Ovary (tissue), 9 donors: ENCODE measurements around the gene CCDC57. TPM values are rescaled to one million over a fixed set of nuclear protein-coding genes. Genes with fewer than 3 reads are reported as not detected.

Experiments
- DNase-seq, 5 donors: peaks; one replicate each; pipeline ENCODE4 v3.0.0-alpha.2; 2019 to 2020
- H3K27ac ChIP-seq, 2 donors: fragments of 200-600 bp; one replicate each; pipeline versions ENCODE4 v1.5.1 to v1.8.0; 2019 to 2022
- H3K27me3 ChIP-seq: fragments of 200-600 bp; one replicate; pipeline ENCODE4 v1.8.0; 2022
- H3K36me3 ChIP-seq: fragments of 200-600 bp; sonication (generic); one replicate; pipeline ENCODE4 v1.5.1; 2019
- H3K4me1 ChIP-seq: one replicate; pipeline ENCODE4 v1.8.1; 2013; ENCODE audit warnings: mild to moderate bottlenecking, moderate library complexity; ENCODE audit not compliant: insufficient read depth
- H3K4me3 ChIP-seq: fragments of 200-600 bp; sonication (generic); one replicate; pipeline ENCODE4 v1.5.1; 2017
- H3K9me3 ChIP-seq, 2 donors: fragments of 200-600 bp in 1 of 2; sonication (generic) in 1 of 2; one replicate each; pipeline versions ENCODE4 v1.5.1 to v1.8.1; 2013 to 2019; ENCODE audit warnings: mild to moderate bottlenecking in 1 of 2, moderate library complexity in 1 of 2
- CTCF ChIP-seq, 3 donors: fragments of 450-650 bp in 2 of 3; fragments of 200-600 bp in 1 of 3; IDR thresholded peaks; one replicate each; pipeline versions ENCODE4 v1.5.1 to v1.8.0; 2016 to 2022; ENCODE audit warnings: antibody characterized with exemption in 3 of 3, mild to moderate bottlenecking in 1 of 3
- EP300 ChIP-seq: sonication (generic); formaldehyde crosslinking; IDR thresholded peaks from one replicate; pipeline ENCODE4 v1.6.1; 2017; ENCODE audit warnings: antibody characterized with exemption
- POLR2A ChIP-seq: fragments of 450-650 bp; IDR thresholded peaks from one replicate; pipeline ENCODE4 v1.6.1; 2017; ENCODE audit warnings: antibody characterized with exemption, mild to moderate bottlenecking, moderate library complexity
- WGBS, 3 donors: extraction: QIAGEN DNeasy Blood & Tissue Kit in 1 of 3; methylation state at CpG; one replicate each; pipeline versions ENCODE4 v1.1.5 to v1.1.7; 2013 to 2017; 5-methylcytosine and 5-hydroxymethylcytosine counted together
- intact Hi-C, 4 donors: fragments of 100-400 bp; cut with DNase I; formaldehyde crosslinking; loops; one replicate each; pipeline versions ENCODE4 v1.11.0 to v1.15.1; 2022 to 2023
- polyA plus RNA-seq, 2 donors: library from polyadenylated mRNA; stranded (reverse); fragments of 200-250 nt in 1 of 2; fragments of 350-450 nt in 1 of 2; fragmentation: Illumina TruSeq in 1 of 2; extraction: RNeasy Lipid Tissue Mini Kit (QIAGEN cat#74804) in 1 of 2; gene quantifications; one replicate each; pipeline ENCODE4 v1.2.3, GENCODE V29; 2013 to 2014
- total RNA-seq, 7 donors: library from RNA; depleted of rRNA in 2 of 7; stranded (reverse); fragments of >200 nt in 2 of 7; fragmentation: NEBNext Ultra II Directional in 3 of 7; extraction: Animal tissue kit (Norgen Biotek cat#: 25700) in 3 of 7; gene quantifications; one replicate each; pipeline versions ENCODE4 v1.1.0 to v1.2.4, GENCODE V29; 2016 to 2023
- donor health status: DM: no; HTN: no; CAD: no; lungs with moderate emphysema.
- donor health status: DM: no; HTN: no; CAD: no.
- donor health status: Bipolar disorder and iron deficiency.
- donor health status: DM: yes; HTN: yes; CAD: no.
- donor health status: DM: no; HTN: no; CAD: no.
- donor health status: DM: yes; HTN: yes; CAD: no.

CCDC57 gene
- total and polyA plus RNA-seq, 9 donors = 7.7 to 65.0 (median 40.3) TPM

- TF ChIP-seq CTCF (IDR thresholded peaks at IDR 0.05) = no peak
- no peak for TF ChIP-seq POLR2A
- TF ChIP-seq EP300 = no peak
- H3K27me3 ChIP-seq = no peaks in the 10 kb centered on the region
- DNase-seq = peak in 4 of 5 donors; percentile 57 to 78 (median 72)
- 28 to 32% (median 29%) methylated on average over 26 to 27 of the region's 27 CpGs for WGBS, 3 donors
- H3K4me1 ChIP-seq = peaks cover 61% of the 10 kb centered on the region
- no peaks in the 10 kb centered on the region for H3K36me3 ChIP-seq
- H3K9me3 ChIP-seq = no peaks in the 10 kb centered on the region
- no peak overlapping the region for H3K4me3 ChIP-seq
- intact Hi-C loops = loop anchor here in 2 of 4 donors (1.0 to 10.0 kb wide), 2 partner anchors 12 to 83 kb away; no protein-coding TSS in a partner anchor
- H3K27ac ChIP-seq = peak overlapping the region; percentile 65 to 67
Observed at GRCh38 chr17:82241183-82241925, 28.7 kb upstream of the CCDC57 start.

DNA sequence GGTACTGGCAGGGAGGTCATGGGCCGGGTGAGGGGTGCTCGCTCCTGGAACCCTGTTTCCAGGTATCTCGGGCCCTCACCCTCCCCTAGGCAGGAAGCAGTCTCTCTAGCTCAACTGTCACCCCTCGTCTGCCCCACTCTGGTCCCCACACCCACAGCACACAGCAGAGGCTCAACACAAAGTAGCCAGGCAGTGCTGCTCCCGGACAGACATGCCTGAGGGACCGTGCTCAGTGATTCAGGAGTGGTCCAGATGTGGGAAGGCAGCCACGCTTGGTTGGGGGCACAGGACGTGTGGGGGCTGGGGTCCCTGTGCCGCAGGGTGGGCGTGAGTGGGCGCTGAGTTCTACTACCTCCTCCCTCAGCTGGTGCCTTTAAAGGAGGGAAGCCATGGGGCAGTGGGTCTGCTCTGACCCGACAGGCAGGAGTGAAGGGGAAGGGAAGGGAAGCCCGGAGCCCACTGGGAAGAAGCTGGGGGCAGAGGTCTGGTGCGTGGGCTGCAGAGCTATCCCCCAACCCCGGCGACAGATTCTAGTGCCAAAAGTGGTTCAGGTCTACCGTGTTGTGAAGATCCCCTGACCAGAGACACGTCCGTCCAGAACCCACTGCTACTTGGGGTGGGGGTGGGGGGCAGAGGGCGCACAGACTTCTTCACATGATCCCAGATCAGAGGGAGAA, 28.0 kb upstream of the CCDC57 start:
- peaks cover 65% of the 10 kb centered on the region for H3K4me1 ChIP-seq
- DNase-seq = peak in 2 of 5 donors; percentile 40 to 53
- H3K36me3 ChIP-seq = no peaks in the 10 kb centered on the region
- 51 to 64% (median 56%) methylated on average over 18 to 20 of the region's 20 CpGs for WGBS, 3 donors
- no peaks in the 10 kb centered on the region for H3K27me3 ChIP-seq
- TF ChIP-seq CTCF (IDR thresholded peaks at IDR 0.05) = no peak
- TF ChIP-seq EP300 = no peak
- TF ChIP-seq POLR2A = no peak
- no peaks in the 10 kb centered on the region for H3K9me3 ChIP-seq
- peak overlapping the region; percentile 65 to 67 for H3K27ac ChIP-seq
- intact Hi-C loops = loop anchor here in 2 of 4 donors (1.0 to 10.0 kb wide), 2 partner anchors 13 to 84 kb away; no protein-coding TSS in a partner anchor
- no peak overlapping the region for H3K4me3 ChIP-seq

GRCh38 chr17:82239926-82240505, 27.4 kb upstream of the CCDC57 start:
- TF ChIP-seq CTCF (IDR thresholded peaks at IDR 0.05) = no peak
- TF ChIP-seq EP300 = no peak
- no peak for TF ChIP-seq POLR2A
- H3K9me3 ChIP-seq = no peaks in the 10 kb centered on the region
- H3K4me3 ChIP-seq = no peak overlapping the region
- 45 to 74% (median 71%) methylated on average over 21 to 22 of the region's 22 CpGs for whole genome bisulfite sequencing, 3 donors
- H3K36me3 ChIP-seq = no peaks in the 10 kb centered on the region
- intact Hi-C loops = loop anchor here in 3 of 4 donors (5.0 to 10.0 kb wide), 3 partner anchors 55 to 85 kb away; no protein-coding TSS in a partner anchor
- peak in 3 of 5 donors; percentile 19 to 60 (median 51) for DNase-seq
- no peaks in the 10 kb centered on the region for H3K27me3 ChIP-seq
- H3K4me1 ChIP-seq = peaks cover 65% of the 10 kb centered on the region
- H3K27ac ChIP-seq = peak overlapping the region; percentile 65 to 67

GRCh38 chr17:82239401-82239925, 26.8 kb upstream of the CCDC57 start:
- DNase-seq = peak in 2 of 5 donors; percentile 11 to 36
- peaks cover 66% of the 10 kb centered on the region for H3K4me1 ChIP-seq
- 70 to 79% (median 77%) methylated on average over 17 of the region's 17 CpGs for WGBS, 3 donors
- H3K36me3 ChIP-seq = no peaks in the 10 kb centered on the region
- peak overlapping the region in 1 of 2 donors; percentile 69 for H3K27ac ChIP-seq
- H3K4me3 ChIP-seq = no peak overlapping the region
- intact Hi-C loops = loop anchor here in 2 of 4 donors (5.0 to 10.0 kb wide), 2 partner anchors 55 to 83 kb away; no protein-coding TSS in a partner anchor
- TF ChIP-seq POLR2A (no peak), CTCF (IDR thresholded peaks at IDR 0.05) (no peak), EP300 (no peak)
- H3K27me3 ChIP-seq = no peaks in the 10 kb centered on the region
- no peaks in the 10 kb centered on the region for H3K9me3 ChIP-seq
